NCI-H2196 treated with DMSO at 0.1 percent for 48 hours (cell line): ENCODE results near the gene ZNF107.
"Not testable (repeated sequence)": the region's sequence is repeated elsewhere in the genome, so short reads cannot be mapped to it uniquely, and the experiment has no call there.

ENCODE experiments used
- DNase-seq: peaks from one replicate; lab custom pipeline; 2025; ENCODE audit not compliant: unreplicated experiment; lab: John Stamatoyannopoulos, UW

The ZNF107 gene

DNA sequence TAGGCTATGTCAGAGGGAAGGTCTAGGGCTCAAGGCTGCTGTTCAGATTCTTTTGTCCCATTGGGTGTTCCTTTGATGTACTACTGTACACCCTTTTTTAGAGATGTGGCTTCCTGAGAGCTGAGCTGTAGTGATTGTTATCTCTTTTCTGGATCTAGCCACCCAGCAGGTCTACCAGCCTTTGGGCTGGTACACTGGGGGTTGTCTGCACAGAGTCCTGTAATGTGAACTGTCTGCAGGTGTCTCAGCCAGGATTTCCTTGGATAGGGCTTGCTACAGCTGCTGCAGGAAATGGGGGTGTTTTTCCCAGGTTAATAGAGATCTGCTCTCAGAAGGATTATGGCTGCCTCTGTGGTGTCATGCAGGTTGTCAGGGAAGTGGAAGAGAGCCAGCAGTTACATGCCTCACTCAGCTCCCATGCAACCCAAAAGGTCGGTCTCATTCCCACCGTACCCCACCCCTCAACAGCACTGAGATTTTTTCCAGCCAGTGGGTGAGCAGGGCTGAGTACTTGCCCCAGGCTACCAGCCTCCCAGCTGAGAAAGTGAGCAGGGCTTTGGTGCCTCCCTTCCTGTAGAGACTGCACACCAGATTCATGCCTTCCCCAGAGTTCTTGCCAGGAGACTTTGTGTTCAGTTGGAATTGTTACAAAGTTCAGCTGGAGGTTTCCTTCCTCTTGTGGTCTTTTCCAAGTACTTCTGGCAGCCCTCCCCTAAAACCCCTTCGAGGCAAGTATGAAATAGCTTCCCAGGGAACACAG is 63.3 kb downstream of the ZNF107 start:
- no peak for DNase-seq

DNA sequence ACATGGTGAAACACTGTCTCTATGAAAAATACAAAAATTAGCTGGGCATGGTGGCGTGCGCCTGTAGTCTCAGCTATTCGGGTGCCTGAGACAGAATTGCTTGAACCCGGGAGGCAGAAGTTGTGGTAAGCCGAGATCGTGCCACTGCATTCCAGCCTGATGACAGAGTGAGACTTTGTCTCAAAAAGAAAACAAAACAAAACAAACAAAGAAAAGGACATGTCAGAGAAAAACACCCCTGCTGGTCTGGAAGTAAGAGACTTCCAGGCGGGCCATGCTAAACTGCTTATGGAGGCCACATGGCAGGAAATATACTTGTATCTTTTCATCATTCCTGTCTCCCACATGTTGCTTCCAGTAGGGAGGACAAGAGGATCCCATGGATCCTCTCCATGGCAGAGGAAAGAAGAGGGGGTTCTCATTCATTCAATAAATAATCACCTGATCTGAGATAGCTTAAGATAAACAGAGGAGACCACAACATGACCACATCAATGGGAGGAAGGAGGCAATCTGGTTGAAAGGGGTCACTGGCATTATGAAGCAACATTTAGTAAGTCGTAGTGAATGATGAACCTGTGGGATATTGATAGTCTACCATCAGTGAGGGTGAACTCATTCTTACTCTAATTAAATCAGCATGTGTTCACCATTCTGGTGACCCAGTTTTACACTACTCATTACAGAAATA is 67.8 kb downstream of the ZNF107 start:
- no peak for DNase-seq

DNA sequence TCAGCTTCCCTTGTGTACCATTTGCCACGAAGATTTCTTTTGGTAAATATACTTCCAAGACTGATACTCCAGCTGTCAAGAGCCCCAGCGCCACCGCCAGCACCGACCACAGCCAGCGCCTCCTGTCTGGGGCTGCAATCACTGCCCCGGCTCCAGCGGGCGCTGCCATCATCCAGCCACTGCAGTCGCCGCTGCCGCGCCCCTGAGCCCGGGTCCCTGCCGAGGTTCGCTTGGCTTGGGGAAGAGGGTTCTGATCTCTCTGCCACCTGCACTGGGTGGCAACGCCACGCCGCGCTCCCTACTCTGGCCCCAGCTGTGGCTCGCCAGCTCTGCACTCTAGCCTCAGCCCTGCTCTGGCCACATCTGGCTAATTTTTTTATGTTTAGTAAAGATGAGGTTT is 70.6 kb downstream of the ZNF107 start:
- no peak for DNase-seq

DNA sequence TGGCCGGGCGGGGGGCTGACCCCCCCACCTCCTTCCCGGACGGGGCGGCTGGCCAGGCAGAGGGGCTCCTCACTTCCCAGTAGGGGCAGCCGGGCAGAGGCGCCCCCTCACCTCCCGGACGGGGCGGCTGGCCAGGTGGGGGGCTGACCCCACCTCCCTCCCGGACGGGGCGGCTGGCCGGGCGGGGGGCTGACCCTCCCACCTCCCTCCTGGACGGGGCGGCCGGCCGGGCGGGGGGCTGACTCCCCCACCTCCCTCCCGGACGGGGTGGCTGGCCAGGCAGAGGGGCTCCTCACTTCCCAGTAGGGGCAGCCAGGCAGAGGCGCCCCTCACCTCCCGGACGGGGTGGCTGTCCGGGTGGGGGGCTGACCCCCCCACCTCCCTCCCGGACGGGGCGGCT is 72.5 kb downstream of the ZNF107 start:
- DNase-seq = not testable (repeated sequence)

DNA sequence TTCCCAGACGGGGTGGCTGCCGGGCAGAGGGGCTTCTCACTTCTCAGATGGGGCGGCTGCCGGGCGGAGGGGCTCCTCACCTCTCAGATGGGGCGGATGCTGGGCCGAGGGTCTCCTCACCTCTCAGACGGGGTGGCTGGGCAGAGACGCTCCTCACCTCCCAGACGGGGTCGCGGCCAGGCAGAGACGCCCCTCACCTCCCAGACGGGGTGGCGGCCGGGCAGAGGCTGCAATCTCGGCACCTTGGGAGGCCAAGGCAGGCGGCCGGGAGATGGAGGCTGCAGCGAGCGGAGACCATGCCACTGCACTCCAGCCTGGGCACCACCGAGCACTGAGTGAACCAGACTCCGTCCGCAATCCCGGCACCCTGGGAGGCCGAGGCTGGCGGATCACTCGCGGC is 73.0 kb downstream of the ZNF107 start:
- DNase-seq = not testable (repeated sequence)

DNA sequence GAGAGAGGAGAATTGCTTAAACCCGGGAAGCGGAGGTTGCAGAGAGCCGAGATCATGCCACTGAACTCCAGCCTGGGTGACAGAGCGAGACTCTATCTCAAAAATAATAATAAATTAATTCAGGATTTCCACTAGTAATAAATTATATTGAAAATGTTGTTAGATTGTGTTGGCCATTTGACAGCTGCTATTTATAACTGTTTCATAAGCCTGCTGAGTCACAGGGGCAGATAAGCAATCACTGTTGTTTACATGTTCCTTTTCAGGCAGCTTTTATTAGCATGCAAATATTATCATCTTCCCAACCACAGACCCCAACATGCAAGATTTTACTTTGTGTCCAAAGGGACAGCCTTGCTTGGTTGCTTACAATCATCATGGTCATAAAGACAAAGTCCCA is 78.7 kb downstream of the ZNF107 start:
- DNase-seq = no peak

DNA sequence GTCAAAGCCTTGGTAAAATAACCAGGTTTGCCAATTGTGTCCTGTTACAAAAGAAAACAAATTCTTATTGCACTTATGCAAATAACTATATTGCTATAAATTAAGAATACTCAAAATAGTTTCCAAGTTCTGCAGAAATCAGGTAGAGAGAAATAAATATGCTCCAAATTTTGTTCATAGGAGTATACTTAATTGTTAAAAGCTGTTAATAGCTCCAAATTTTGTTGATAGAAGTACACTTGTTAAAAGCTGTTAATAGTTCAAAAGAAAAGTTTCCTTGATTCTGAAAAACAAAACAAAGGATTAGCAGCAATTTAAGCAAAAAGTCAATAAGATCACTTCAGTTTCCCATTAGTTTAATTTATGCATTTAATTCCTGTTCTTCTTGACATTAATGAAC is 81.9 kb downstream of the ZNF107 start:
- DNase-seq = no peak

DNA sequence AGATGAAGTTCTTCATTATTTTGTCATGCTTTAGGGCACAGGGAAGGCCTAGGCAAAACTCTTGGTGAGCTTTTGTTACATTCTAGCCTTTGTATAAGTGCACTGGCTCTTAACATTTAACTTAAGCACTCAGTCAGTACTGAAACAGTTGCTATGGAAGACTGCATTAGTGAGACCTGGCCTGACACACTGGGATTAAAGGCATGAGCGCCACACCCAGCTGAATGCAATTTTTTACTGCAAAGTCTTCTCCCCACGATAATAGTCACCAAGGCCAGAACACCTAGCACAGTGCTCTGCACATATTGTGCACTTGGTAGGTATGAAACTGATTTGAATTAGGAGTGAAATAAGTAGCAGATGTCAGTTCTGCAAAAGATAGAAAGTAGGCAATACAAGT is 87.1 kb downstream of the ZNF107 start:
- no peak for DNase-seq

DNA sequence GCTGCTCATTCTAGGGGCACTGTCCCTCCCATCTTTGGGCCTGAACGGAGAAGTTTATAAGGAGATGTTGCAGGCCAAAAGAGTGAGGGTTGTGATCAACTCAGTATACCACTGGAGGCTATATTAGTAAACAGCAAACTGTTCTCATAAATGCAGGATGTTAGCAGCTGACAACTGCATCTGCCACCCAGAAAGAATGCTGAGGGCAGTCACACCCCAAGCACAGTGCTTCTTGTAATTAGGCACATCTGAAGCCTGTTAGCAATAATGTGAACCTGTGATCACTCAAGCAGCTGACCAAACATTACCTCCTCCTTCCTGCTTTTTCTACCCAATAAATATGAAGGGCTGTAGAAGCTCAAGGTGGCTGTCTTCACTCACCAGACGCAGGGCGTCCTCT is 89.9 kb downstream of the ZNF107 start:
- DNase-seq = no peak

DNA sequence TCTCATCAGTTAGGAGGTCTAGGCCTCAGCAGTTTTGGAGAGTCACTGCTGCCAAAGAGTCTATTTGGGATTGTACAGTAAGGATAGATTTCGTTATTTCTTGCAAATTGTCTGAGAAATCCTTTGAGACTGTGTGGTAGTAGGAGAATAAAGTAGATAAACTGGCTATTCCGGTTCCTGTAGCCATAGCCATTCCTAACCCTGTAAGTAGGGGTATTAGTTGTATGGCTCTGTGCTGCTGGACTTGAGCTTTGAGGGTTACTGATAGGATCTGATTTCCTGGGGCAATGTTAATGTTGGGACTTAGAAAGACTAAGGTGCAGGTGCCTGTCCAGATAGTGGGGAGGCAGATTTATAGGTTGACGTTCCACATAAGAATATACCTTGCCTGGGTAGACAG is 92.2 kb downstream of the ZNF107 start:
- DNase-seq = no peak
